HG03469 (cell line): ENCODE measurements around the gene UGT1A6.

ENCODE experiments used
- ATAC-seq: cut with Tn5 transposase; IDR thresholded peaks from one replicate; pipeline ENCODE4 v1.9.1; 2021; ENCODE audit warnings: mild to moderate bottlenecking, moderate library complexity, moderate number of reproducible peaks; ENCODE audit not compliant: unreplicated experiment

UGT1A6 gene

GRCh38 chr2:233798335-233799086 lies 105.8 kb downstream of the UGT1A6 start:
- ATAC-seq: no peak

GRCh38 chr2:233799087-233799665 lies 106.5 kb downstream of the UGT1A6 start:
- no peak for ATAC-seq

GRCh38 chr2:233799716-233800115 lies 107.0 kb downstream of the UGT1A6 start:
- ATAC-seq: no peak

- no peak for ATAC-seq
These were observed 107.5 kb downstream of the UGT1A6 start for GRCh38 chr2:233800208-233800607.

- ATAC-seq: no peak
These were observed 108.9 kb downstream of the UGT1A6 start for GRCh38 chr2:233801357-233802131.

- ATAC-seq: no peak
These were observed 109.6 kb downstream of the UGT1A6 start for GRCh38 chr2:233802132-233802815.

- no peak for ATAC-seq
These were observed 110.7 kb downstream of the UGT1A6 start for GRCh38 chr2:233803292-233803911.

- no peak for ATAC-seq
These were observed 111.3 kb downstream of the UGT1A6 start for GRCh38 chr2:233803994-233804393.

- no peak for ATAC-seq
These were observed 114.7 kb downstream of the UGT1A6 start for GRCh38 chr2:233807215-233807865.

- ATAC-seq: no peak
These were observed 115.6 kb downstream of the UGT1A6 start for GRCh38 chr2:233807966-233808935.

GRCh38 chr2:233810385-233810784 lies 117.7 kb downstream of the UGT1A6 start:
- no peak for ATAC-seq

GRCh38 chr2:233811087-233811486 lies 118.4 kb downstream of the UGT1A6 start:
- no peak for ATAC-seq

GRCh38 chr2:233811732-233812131 lies 119.0 kb downstream of the UGT1A6 start:
- no peak for ATAC-seq

GRCh38 chr2:233813236-233814055 lies 120.8 kb downstream of the UGT1A6 start:
- ATAC-seq: no peak

GRCh38 chr2:233814056-233814835 lies 121.6 kb downstream of the UGT1A6 start:
- no peak for ATAC-seq

GRCh38 chr2:233815861-233816260 lies 123.2 kb downstream of the UGT1A6 start:
- ATAC-seq: no peak

- no peak for ATAC-seq
These were observed 123.6 kb downstream of the UGT1A6 start for GRCh38 chr2:233816334-233816733.

- no peak for ATAC-seq
These were observed 124.1 kb downstream of the UGT1A6 start for GRCh38 chr2:233816771-233817170.
